GM18951 (cell line): ENCODE results near the gene SZRD1.

Experiments
- POLR2A ChIP-seq: IDR thresholded peaks from 4 replicates; pipeline ENCODE4 v1.6.1; 2011; ENCODE audit warnings: mild to moderate bottlenecking; ENCODE audit not compliant: insufficient read length, insufficient read depth; ENCODE audit errors: extremely low read depth
- in situ Hi-C: fragments of 300-500 bp; cut with MboI; formaldehyde crosslinking; loops from one replicate; pipeline ENCODE4 v1.12.0; 2022; ENCODE audit warnings: low sequenced_read_pairs, mixed read lengths, inconsistent platforms; ENCODE audit not compliant: unreplicated experiment

SZRD1 gene

DNA sequence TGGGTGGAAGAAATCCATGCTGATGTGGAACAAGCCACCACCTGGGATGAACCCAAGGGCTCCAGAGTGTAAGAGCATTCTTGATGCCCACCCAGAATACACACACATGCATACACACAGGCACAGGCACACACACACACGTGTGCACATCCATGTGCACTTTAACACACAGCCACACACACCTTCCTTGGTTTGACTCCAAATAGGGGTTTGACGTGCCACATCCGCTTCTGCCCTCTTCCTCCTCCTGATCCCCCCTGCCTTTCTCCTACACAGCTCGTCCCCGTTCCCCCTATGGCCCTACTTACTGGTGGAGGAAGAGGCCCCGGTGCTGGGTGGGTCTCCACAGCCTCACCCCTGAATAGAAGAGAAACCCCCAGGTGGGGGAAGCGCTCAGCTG, 54.2 kb downstream of the SZRD1 start:
- in situ Hi-C loops, result no loop called here

GRCh38 chr1:16422041-16422440, 55.0 kb downstream of the SZRD1 start:
- no peak for TF ChIP-seq POLR2A
- in situ Hi-C loops, result no loop called here

More for the DNA sequence above, 54.2 kb downstream of the SZRD1 start:
- TF ChIP-seq POLR2A, result no peak

- in situ Hi-C loops, result no loop called here
These were observed 58.3 kb downstream of the SZRD1 start for GRCh38 chr1:16425125-16426025.

DNA sequence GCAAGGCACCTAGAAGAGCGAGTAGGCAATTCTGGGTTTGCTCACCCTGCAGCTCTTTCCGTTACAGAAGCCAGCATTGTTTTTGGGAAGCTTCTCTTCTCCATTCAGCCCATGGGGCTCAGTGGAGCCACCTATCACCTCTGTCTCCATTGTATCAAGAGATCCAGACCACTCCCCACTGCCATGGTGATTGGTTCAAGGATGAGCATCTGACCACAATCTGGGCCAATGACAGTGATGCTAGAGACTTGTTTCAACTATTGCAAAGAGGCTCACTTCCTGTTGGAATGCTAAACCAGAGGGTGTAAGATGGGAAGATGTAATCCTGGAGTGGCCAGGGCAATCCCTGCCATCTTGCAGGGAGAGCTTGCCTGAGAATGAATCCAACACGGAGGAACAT, 63.6 kb downstream of the SZRD1 start:
- in situ Hi-C loops, result no loop called here
- no peak for TF ChIP-seq POLR2A

More at GRCh38 chr1:16425125-16426025, 58.3 kb downstream of the SZRD1 start:
- TF ChIP-seq POLR2A, result no peak

DNA sequence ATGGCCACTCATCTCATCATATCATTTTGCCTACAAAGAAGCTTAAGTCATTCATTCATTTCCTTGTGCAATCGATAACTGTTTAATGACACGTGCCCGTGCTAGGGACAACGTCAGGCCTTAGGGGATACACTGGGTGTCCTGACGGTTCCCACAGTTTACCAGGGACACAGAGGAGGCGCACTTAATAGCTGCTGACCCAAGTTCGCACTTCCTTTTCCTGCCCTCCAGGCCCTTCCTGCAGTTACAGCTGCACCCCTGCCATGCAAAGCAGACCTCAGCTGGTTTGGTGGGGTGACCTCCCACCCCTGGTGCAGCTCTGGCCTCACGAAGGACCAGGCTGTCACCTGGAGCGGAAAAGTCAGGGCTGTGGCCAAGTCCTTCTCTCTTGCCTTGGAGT, 66.0 kb downstream of the SZRD1 start:
- no peak for TF ChIP-seq POLR2A
- in situ Hi-C loops, result no loop called here

- TF ChIP-seq POLR2A, result no peak
- in situ Hi-C loops, result no loop called here
These were observed 67.0 kb downstream of the SZRD1 start for GRCh38 chr1:16434007-16434406.

DNA sequence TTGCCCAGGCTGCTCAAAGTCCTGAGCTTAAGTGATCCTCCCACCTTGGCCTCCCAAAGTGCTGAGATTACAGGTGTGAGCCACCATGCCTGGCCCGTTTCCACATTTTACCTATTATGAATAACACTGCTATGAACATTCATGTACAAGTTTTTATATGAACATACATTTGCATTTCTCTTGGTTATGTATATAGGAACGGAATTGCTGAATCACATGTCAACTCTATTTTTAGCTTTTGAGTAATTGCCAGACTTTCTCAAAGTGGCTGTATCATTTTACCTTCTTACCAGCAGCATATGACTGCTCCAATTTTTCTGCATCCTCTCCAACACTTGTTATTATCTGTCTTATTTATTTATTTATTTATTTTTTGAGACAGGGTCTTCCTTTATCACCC, 67.5 kb downstream of the SZRD1 start:
- in situ Hi-C loops, result no loop called here
- no peak for TF ChIP-seq POLR2A

GRCh38 chr1:16436946-16437474, 70.0 kb downstream of the SZRD1 start, which contains the start of gene SPATA21:
TSS of gene SPATA21 (minus strand) at chr1:16437424. CDS start at chr1:16431371, 6,053 bp downstream.
- in situ Hi-C loops, result no loop called here
- TF ChIP-seq POLR2A, result no peak

- no peak for TF ChIP-seq POLR2A
- in situ Hi-C loops, result no loop called here
These were observed 71.5 kb downstream of the SZRD1 start for GRCh38 chr1:16438516-16438915.

DNA sequence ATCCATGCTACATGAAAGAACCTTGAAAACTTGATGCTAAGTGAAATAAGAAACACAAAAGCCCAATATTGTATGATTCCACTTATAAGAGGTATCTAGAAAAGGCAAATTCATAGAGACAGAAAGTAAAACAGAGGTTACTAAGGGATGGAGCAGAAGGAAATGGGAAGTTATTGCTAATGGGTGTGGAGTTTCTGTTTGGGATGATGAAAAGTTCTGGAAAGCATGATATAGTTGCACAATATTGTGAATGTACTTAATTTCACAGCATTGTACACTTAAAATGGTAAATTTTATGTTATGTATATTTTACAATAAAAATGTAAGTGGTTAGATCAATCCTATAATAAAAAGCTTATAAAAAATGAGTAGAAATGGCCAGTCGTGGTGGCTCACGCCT, 71.9 kb downstream of the SZRD1 start:
- TF ChIP-seq POLR2A, result no peak
- in situ Hi-C loops, result no loop called here

- in situ Hi-C loops, result no loop called here
- no peak for TF ChIP-seq POLR2A
These were observed 73.1 kb downstream of the SZRD1 start for GRCh38 chr1:16440131-16440469.

DNA sequence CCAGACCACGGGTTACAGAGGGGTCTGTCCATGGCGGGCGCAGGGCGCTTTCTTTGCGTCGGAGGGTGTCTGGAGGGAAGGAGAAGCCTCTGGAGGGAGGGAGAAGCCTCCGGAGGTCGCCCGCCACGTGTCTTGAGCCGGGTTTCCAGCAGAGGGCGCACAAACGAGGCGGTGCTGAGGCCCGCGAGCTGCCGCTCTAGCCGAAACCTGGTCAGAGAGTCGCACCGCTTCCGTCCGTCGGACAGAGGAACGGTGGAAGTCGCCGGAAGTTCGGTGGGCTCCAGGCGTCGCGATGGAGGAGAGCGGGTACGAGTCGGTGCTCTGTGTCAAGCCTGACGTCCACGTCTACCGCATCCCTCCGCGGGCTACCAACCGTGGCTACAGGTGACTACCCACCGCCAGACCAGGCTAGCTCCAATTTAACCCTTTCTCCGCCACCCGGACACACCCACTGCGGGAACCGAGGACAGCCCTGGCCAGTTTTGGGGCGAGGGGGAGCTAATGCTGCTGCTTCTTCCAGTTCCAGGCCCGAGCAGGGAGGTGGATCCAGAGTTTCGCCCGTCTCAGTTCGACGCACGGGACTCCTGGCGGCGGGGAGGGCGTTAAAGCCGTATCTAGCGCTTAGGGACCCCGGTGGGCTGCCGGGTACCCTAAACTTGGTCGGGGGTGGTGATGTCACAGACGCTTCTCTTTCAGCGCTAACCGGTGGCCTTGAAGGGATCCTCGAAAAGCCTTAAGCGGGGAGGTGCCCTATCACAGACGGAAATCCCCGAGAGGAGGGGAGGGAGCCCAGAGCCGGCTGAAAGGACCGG, 73.6 kb downstream of the SZRD1 start, which contains the start of gene NECAP2:
TSS of gene NECAP2 (plus strand) at position 255 of the 812 bp plus-strand sequence. CDS start at position 293, 38 bp downstream.
- peak; percentile 92 for TF ChIP-seq POLR2A
- in situ Hi-C loops, result no loop called here

DNA sequence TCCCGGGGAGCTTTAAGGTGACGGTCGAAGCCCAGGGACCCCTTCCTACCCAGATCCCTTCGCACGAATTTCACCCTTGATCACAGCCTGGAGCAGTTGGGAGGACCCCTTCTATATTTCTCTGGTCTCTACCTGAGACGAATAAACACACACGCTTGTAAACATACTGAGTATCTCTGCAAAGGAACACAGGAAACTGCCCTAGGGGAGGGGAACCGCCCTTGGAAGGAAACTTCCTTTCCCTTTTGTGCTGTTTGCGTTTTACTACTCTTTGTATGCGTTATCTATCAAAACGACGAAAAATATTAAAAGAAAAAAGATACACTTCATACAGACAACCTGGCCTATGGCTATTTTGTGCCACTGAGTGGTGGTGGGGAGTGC, 74.2 kb downstream of the SZRD1 start:
- TF ChIP-seq POLR2A, result no peak
- in situ Hi-C loops, result no loop called here
